Activated T-cell treated with anti-CD3 and anti-CD28 coated beads, Interleukin-2, amount 50 U/mL, for 1 hour (primary cell): ENCODE data around the gene C1QTNF9B.
A peak's percentile ranks its signal among the peaks of the same experiment; 100 is the strongest.
"Not testable (repeated sequence)": the region's sequence is repeated elsewhere in the genome, so short reads cannot be mapped to it uniquely, and the experiment has no call there.

ENCODE experiments used
- DNase-seq: peaks from one replicate; pipeline ENCODE4 v3.0.0-alpha.2; 2020

The C1QTNF9B gene

GRCh38 chr13:23893791-23894190 is 3.5 kb downstream of the C1QTNF9B start:
- not testable (repeated sequence) for DNase-seq

GRCh38 chr13:23889615-23890607 is 7.4 kb downstream of the C1QTNF9B start:
- DNase-seq: no peak

- peak; percentile 88 for DNase-seq
These were observed 8.4 kb downstream of the C1QTNF9B start, which contains the start of gene MIPEP for GRCh38 chr13:23888658-23889614. Gene MIPEP (minus strand): TSS chr13:23889400. CDS start chr13:23889320, 80 bp downstream.

DNA sequence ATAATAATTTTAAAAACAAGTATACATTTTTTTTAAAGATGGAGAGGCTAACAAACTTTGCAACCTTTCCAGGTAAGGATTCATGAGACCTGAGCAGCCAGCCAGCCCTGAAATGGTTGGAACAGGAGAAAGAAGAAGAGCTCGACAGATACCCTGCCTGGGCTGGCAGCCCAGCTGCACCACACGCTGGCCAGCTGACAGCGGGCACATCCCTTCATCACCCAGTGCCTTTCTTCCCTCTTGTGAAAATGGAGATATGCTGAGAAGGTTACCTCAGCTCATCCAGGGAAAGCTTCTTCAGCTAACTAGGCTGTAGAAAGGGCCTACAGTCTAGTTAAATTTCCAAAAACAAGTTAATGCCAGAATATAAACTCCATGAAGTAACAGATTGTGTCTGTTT is 12.9 kb downstream of the C1QTNF9B start:
- not testable (repeated sequence) for DNase-seq

GRCh38 chr13:23883255-23883654 is 14.0 kb downstream of the C1QTNF9B start:
- no peak for DNase-seq

- not testable (repeated sequence) for DNase-seq
These were observed 15.9 kb downstream of the C1QTNF9B start for GRCh38 chr13:23881402-23881800.

DNA sequence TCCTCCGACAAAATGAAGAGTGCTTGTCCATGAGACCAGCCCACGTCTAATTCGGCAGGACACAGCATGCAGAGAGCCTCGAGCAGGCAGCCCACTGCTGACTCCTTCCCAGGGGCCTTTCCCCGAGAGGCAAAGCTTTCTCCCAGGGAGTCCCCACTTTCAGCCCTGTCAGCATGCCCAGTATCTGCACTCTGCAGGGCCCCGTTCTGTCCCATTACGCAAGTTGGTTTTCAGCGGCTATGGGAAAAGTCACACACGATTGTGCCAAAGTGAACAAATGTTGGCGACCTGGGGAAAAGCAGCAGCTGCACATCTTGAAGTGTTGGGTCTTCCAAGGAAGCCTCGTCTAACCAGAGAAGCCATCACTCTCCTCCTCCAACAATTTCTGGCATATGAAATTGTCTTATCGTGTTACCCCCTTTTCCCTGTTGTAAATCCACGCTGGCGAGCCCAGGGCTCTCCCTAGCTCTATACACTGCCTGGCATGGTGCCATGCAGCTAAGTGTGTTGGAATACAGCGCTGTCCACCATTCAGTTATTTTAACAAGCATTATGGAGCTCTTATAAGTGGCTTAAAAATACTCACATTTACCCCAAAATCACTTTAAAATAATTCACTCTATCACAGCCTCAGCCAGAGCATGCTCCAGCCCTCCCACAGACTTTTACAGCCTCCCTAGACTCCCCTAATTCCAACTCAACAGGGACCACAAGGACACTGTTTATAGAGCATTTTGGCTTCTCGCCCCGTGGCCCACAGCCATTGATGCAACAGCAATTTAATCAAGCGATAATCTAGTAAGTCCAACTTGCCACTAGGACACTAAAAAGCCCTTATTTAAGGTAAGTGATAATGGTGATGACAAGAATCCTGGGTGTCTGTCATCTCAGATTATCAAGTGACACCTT is 16.6 kb downstream of the C1QTNF9B start:
- not testable (repeated sequence) for DNase-seq

- DNase-seq: no peak
These were observed 20.0 kb downstream of the C1QTNF9B start for GRCh38 chr13:23877286-23877685.

DNA sequence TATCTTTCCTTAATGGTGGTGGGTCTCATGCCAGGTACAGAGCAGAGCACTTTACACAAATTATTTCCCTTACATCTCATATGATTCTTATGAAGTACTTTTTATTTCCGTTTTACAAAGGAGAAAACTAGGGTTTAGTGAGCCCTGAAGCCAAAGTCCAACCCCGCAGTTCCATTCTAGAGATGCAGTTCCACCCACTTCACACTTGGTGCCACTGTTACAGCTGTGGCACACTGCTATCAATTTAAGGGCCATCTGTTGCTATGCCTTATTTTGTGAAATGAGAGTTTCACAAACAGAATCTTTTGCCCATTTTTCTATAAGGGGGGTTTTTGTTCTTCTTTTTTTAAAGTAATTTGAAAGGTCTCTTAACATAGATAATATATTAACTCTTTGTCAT is 21.0 kb downstream of the C1QTNF9B start:
- DNase-seq: no peak

- no peak for DNase-seq
These were observed 25.6 kb downstream of the C1QTNF9B start for GRCh38 chr13:23871616-23872220.

DNA sequence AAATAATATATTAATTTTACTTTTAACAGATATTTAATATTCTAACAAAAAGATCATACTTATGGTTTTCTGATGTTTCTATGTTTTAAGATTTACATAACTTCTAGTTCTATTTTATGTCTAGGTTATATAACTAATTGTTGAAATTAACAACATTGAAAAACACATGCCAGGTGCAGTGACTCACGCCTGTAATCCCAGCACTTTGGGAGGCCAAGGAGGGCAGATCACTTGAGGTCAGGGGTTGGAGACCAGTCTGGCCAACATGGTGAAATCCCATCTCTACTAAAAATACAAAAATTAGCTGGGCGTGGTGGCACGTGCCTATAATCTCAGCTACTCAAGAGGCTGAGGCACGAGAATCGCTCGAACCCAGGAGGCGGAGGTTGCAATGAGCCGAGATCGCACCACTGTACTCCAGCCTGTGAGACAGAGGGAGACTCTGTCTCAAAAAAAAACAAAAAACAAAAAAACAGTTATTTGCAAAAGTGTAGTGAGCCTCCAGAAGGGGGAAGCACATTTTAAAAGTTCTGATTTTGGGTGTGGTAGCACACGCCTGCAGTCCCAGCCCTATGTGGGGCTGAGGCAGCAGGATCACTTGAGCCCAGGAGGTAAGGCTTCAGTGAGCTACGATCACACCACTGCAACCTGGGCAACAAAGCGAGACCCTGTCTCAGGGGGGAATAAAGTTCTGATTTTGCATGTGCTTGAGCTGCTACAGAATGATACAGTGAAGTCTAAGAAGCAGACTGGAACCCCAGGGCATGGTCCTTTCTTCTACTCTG is 26.8 kb downstream of the C1QTNF9B start:
- DNase-seq: no peak

DNA sequence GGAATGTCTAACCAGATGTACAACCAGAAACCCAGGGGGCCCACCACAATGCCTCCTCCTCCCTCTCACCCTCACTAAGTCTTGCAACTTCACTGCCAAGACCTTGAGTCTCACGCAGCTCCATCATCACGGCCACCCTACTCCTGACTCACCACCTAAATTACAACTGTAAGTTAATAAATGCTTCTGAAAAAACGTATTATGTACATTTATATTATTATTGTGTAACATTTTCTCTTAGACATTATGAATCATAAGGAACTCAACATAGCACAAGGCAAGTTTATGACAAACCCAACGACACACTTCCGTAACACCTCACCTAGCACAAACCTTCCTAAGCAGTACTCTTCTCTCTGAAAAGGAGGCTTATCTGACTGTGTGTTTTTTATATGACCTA is 28.8 kb downstream of the C1QTNF9B start:
- no peak for DNase-seq

DNA sequence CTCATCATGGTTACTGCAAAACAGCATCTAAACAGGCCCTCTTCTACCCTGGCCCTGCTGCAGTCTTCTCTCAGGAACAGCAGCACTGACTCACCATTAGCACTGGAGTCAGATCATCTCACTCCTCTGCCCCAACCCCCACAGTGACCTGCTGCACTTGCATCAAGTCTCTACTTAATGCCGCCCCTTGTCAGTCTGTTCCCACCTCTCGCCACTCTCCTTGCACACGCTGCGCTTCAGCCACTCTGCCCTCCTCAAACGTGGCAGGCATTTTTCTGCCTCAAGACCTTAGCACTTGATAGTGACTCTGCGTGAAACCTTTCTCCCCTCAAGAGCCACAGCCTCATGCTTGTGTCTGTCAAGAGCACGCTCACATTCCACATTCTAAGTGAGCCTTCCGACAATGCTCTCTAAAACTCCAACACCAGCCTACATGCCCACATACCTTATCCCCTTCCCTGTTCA is 30.2 kb downstream of the C1QTNF9B start:
- no peak for DNase-seq

- DNase-seq: no peak
These were observed 30.8 kb downstream of the C1QTNF9B start for GRCh38 chr13:23866420-23867026.

GRCh38 chr13:23865906-23866305 is 31.4 kb downstream of the C1QTNF9B start:
- no peak for DNase-seq

DNA sequence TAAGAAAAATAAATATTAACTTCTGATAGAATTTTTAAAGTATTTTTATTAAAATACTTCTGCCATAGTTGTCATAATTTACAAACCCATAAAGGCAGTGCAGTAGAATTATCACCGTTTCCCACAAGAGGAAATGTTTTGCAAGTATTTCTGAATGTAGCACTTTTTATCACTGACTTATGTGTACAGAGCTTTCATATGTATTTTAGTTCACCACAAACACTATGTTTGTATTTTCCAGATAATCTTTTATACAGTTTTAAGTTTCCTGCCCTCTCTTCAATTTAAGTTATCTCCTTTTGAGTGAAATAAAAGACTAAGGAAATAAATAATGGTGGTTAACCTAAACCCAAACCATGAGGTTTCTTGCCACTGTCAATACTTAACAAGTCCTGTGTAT is 32.3 kb downstream of the C1QTNF9B start:
- no peak for DNase-seq

DNA sequence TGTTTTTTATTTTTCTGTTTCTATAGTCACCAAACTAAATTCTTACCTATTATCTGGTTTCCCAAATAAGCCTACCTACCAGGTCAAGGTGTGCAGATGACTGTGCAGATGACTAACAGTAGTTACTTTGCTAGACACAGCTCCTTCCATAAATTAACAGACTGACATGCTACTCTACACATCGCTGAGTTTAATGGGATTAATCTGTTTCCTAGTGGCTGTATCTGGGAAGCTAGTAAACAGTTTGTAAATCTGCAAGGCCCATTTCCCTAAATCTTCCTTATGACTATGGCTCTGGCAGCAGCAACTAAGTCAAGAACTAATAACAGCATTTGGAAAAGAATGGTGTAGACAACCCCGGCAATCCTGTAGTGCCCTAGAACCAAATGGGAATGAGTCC is 36.0 kb downstream of the C1QTNF9B start:
- DNase-seq: no peak

DNA sequence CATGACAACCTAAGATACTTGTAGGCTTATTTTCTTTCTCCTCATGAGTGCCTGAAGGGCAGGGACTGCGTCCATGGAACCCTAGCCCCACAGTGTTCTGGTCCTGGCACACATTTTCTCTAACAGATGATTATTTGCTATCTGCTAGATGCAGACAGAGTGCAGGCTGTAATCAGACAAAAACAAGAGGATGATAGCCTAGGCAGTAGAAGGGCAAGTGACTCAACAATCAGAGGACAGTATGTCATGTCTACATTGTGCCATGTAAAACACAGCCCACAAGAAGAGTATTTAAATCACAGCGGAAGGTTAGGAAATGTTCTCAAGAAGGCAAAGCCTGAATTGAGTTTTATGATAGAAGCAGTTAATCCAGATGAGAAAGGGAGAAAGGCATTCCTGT is 37.4 kb downstream of the C1QTNF9B start:
- DNase-seq: no peak

DNA sequence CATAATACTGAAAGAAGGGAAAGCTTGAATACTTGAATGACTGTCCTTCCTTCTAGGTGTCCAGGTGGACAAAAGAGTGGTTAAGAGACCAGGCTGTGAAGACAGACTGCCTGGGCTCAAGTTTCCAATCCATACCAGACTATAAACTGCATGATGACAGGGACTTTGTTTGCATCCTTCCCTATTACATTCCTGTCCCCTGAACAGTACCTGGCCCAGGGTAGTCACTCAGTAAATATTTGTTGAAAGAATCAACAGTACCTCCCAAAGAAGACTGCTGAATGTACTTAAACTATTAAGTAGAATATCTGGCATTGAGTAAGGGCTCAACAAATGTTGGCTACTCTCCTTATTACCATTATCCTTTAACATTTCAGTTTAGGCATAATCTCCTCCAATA is 37.8 kb downstream of the C1QTNF9B start:
- DNase-seq: no peak

DNA sequence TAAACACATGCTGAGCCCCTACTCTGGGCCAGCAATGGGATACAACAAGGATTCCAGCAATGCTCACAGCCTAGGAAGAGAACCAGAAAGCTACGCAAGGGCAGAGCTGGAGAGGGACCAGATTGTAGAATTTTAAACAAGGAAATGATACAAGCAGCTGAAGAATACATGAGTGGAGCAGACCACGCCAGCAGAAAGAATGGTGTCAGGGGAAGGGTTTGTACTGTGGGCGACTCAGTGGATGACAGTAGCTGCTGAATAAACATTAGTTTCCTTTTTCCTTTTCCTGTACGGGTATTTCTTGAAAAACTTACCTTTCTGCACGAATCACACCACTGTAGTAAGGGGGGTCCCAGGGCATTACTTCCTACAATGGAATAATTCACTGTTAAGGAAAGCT is 38.8 kb downstream of the C1QTNF9B start:
- DNase-seq: no peak
